ENCODE data around the gene RNF8. TPM values are rescaled to one million over a fixed set of nuclear protein-coding genes. Genes with fewer than 3 reads are reported as not detected.
"Not testable (repeated sequence)": the region's sequence is repeated elsewhere in the genome, so short reads cannot be mapped to it uniquely, and the experiment has no call there.

The RNF8 gene
- total and polyA plus RNA-seq, 11 donors = 10.3 to 20.6 (median 15.9) TPM

GRCh38 chr6:37321516-37322415 is 32.0 kb upstream of the RNF8 start:
- intact Hi-C loops (cut with DNase I) = loop anchor here in 4 of 10 donors (5.0 to 10.0 kb wide), 4 partner anchors 243 to 373 kb away; partner anchors contain the start of gene MDGA1 (in 1 of the 4)
- Histone ChIP-seq H3K4me3 (no peak overlapping the region), H3K4me1 (peaks cover 0 to 27% (median 11%) of the 10 kb centered on the region in 12 donors), H3K27ac (peak overlapping the region in 8 of 12 donors; percentile 6 to 53 (median 28)), H3K36me3 (peaks cover 0 to 77% (median 34%) of the 10 kb centered on the region in 9 donors), H3K9me3 (no peaks in the 10 kb centered on the region), H3K27me3 (no peaks in the 10 kb centered on the region)
- DNase-seq (no peak), ATAC-seq (no peak)
- TF ChIP-seq CTCF (IDR thresholded peaks at IDR 0.05) (no peak), POLR2A (IDR thresholded peaks at IDR 0.05) (no peak)
- 89 to 94% (median 90%) methylated on average over 7 to 8 of the region's 8 CpGs for WGBS, 4 donors

GRCh38 chr6:37323580-37323979 is 30.2 kb upstream of the RNF8 start:
- DNase-seq (no peak), ATAC-seq (no peak)
- Histone ChIP-seq H3K4me3 (no peak overlapping the region), H3K27ac (no peak overlapping the region), H3K36me3 (peaks cover 0 to 58% (median 16%) of the 10 kb centered on the region in 9 donors), H3K9me3 (no peaks in the 10 kb centered on the region), H3K4me1 (peaks cover 0 to 26% (median 11%) of the 10 kb centered on the region in 12 donors), H3K27me3 (no peaks in the 10 kb centered on the region)
- intact Hi-C loops (cut with DNase I) = loop anchor here in 4 of 10 donors (5.0 to 10.0 kb wide), 4 partner anchors 241 to 371 kb away; partner anchors contain the start of gene MDGA1 (in 1 of the 4)
- TF ChIP-seq CTCF (IDR thresholded peaks at IDR 0.05) = no peak
- TF ChIP-seq POLR2A (IDR thresholded peaks at IDR 0.05) = no peak
- WGBS, 4 donors = 19 to 57% (median 23%) methylated on average over 3 of the region's 3 CpGs

- no peaks in the 10 kb centered on the region for H3K9me3 ChIP-seq
- H3K36me3 ChIP-seq = peaks cover 0 to 57% (median 12%) of the 10 kb centered on the region in 9 donors
- intact Hi-C loops (cut with DNase I) = loop anchor here in 9 of 10 donors (1.0 to 10.0 kb wide), 8 partner anchors 240 to 370 kb away; partner anchors contain the start of gene MDGA1 (in 1 of the 9)
- DNase-seq (no peak), ATAC-seq (no peak)
- H3K27me3 ChIP-seq = no peaks in the 10 kb centered on the region
- no peak overlapping the region for H3K4me3 ChIP-seq
- TF ChIP-seq CTCF (IDR thresholded peaks at IDR 0.05) = no peak
- TF ChIP-seq POLR2A (IDR thresholded peaks at IDR 0.05) = no peak
- H3K27ac ChIP-seq = no peak overlapping the region
- H3K4me1 ChIP-seq = peaks cover 0 to 19% (median 10%) of the 10 kb centered on the region in 12 donors
- 57 to 88% (median 59%) methylated on average over 4 of the region's 4 CpGs for WGBS, 4 donors
Measured at GRCh38 chr6:37324131-37325033, 29.4 kb upstream of the RNF8 start.

- Histone ChIP-seq H3K4me1 (peaks cover 0 to 11% (median 0%) of the 10 kb centered on the region in 12 donors), H3K36me3 (peaks cover 0 to 49% (median 35%) of the 10 kb centered on the region in 9 donors)
- H3K27ac ChIP-seq; intact Hi-C loops (cut with DNase I); H3K4me3 ChIP-seq; DNase-seq; ATAC-seq; H3K9me3 ChIP-seq; H3K27me3 ChIP-seq: not testable (repeated sequence)
- WGBS, 4 donors = 92 to 98% (median 97%) methylated on average over 10 of the region's 10 CpGs
Measured at GRCh38 chr6:37330345-37330744, 23.4 kb upstream of the RNF8 start.

Data from heart left ventricle (tissue), 16 donors.